GM19025 (cell line): ENCODE results near the gene RGS5.

Experiments used
- ATAC-seq: cut with Tn5 transposase; IDR thresholded peaks from one replicate; pipeline ENCODE4 v1.9.1; 2021; ENCODE audit warnings: mild to moderate bottlenecking, low read depth, moderate library complexity; ENCODE audit not compliant: unreplicated experiment

Gene RGS5

DNA sequence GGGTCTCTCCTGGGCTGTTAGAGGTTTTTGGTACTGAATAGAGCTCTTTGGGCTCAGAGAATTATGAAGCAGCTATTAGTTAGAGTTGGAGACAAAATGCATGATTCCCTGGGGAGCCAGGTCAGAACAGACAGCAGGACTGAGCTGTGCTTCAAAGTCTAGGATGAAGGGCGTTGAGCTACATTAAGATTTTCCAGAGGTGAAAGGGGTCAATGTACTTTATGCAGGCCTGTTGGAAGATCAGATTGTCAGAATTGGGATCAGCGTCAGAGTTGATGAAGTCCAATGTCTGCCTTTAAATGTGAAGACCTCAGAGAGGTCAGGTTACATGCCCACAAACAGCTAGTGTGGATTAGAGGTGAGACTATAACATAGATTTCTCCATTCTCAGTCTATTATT is 53.8 kb downstream of the RGS5 start:
- no peak for ATAC-seq

DNA sequence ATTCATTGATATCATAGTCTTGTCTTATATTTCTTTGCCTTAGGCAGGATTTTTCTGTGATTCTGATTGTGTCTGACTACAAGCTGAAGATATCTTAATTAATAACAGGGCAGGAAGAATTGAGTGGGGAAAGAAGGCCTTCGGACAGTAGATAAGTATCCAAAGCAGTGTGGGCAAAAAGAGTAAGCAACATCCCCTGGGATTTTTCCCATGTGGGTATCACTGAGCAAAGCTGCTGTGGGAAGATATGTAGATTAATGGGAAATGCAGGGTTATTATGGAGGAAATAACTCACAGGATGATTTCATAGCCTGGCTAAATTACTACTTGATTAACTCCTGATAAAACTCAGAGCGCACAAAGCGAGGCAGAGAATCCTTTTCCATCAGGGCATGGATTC is 55.7 kb downstream of the RGS5 start:
- no peak for ATAC-seq

DNA sequence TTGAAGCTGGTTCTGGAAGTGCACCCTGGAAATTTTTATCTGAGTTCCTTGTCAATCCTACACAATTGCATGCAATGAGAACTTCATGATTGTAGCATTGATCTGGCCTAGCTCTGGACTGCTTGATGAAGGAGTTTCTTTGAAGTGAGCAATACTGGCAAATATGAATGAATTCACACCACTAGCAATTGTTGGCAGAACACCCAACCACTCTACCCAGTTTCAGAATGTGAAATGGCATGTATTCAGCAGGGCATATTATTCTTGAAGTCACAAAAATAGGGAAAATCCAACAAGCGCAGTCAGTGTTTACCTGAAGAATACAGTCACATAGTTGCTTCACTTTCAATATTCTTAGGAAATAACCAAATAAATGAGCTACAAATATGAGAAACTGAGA is 57.3 kb downstream of the RGS5 start:
- ATAC-seq = no peak

DNA sequence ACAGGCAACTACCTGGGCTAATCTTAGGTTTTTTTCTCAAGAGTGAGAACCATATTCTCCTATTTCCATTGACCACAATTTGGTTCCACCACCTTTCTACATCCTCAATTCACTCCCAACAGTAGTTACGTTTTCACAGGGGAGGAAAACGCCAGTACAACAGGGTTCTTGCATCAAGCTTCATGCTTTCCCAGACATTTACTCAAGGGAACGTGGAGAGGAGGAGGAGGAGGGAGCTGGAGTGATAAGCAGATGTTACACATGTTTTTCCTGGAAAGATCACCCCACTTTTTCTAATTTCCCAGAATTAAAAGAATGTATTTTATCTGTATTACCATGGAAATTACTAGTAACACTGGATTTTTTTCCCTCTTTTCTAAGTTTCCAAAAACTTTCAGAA is 58.3 kb downstream of the RGS5 start:
- ATAC-seq = no peak

DNA sequence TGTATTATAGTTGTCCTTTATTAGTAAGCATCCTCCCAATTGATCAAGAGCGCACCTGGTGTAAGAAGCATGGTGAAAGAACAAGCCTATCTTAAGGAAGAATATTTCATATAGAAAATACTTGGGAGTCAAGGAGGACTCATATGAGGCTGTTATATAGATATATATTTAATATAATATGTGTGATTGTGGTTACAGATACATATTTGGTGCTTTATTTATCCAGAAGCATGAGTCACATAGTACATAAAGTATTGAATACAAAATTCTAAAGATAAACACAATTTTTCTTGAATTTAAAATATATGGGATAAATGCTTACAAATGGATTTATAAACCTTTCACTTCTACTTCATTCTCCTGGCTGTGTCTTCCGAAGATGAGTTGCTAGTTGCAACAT is 60.6 kb downstream of the RGS5 start:
- no peak for ATAC-seq

DNA sequence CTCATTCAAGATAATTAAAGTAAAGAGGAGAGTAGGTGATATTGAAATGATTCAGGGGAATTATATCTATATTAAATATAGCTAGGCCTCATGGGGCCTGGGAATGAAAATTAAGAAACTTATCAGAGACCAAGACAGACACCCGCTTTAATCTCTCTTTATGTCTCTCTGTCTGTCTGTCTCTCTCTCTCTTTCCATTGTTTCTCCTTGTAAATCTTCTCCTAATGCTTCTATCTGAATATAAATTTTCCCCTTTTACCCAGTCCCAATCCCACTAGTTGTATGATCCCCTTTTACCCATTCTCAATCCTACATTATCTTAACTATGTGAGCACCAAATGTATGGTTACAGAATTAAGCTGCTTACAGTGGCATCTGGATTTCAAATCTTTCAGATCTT is 61.2 kb downstream of the RGS5 start:
- no peak for ATAC-seq

DNA sequence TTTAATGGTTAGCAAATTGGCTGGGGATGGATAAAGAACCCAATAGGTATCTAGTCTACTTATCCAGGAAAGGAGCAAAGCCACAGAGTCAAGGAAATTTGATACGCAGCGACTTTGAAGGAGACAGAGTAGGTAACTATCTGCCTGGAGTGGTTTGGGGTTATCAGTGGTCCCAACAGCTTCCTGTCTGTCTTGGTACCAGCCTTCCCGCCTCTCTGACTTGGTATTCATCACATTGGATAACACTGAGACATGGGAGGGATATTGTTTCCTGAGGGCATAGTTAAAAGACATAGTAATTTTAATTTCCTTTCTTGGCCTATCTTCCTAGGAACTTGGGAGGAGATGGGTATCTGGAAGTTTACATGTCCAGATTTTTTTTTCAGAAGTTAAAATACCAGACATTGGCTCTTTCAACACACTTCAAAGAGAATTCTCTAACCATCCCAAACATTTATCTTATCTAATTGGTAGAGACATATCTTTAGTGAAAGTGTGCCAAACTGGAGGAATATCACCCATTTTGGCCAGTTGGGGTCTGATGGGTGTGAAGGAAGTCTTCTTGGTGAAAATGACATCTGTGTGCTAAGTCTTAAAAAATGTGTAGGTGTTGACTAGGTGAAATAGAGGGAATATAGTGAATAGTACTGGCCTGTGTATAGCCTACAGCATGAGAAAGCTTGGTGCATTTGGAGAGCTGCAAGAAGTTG is 65.0 kb downstream of the RGS5 start:
- ATAC-seq = no peak

DNA sequence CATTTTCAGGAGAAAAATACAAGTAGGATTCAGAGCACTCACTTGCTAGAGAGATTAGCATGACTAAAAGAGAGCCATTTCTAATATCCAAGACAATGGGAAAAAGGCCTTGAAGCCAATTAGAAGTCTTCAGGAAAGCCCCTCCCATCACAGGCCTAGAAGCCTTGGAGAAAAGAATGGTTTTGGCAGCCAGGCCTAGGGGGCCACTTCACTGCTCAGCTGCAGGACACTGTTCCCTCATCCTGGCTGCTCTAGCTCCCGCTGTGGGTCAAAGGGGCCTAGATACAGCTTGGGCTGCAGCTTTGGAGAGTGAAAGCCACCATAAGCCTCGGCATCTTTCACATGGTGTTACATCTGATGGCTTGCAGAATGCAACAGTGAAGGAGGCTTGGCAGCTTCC is 70.7 kb downstream of the RGS5 start:
- no peak for ATAC-seq

DNA sequence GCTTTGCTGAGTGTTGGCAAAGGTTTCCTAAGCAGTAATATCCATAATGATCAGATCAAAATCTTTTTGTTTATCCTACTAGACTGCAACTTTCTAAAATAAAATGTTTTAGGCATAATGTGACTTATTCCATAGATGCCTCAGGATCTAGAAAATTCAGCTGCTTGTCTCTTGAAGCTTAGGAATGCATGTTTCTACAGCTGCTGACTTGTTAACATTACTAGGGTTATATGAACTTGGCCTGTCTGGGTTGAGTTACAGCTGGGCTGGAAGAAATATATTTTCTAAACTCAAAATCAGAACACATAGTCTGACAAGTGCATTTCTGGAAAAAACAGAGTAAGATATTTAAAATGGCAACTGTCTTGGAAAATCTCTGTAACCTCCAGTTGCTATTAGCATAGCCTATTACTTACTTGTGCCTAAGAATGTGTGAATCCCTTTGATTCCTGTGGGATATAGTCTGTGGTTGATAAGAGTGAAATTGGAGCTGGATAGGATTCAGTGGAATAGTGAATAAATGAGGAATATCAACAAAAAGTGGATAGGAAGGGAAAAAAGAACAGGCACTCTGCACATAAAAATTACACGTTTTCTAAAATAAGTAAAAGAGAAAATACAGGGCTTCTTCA is 72.4 kb downstream of the RGS5 start:
- no peak for ATAC-seq

DNA sequence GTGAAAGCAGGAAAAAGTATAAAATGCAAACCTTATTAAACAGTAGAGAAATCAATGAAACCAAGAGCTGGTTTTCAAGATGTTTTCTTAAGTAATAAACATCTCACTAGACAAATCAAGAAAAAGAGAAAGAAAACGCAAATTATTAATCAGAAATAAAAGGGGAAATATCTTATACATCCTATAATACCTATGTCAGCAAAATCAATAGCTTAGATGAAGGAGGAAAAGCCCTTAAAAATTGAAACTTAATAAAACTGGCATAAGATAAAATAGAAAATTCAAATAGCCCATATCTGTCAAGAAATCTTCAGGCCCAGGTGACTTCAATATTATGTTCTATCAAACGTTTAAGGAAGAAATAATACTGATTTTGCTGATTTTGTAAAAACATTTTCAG is 74.4 kb downstream of the RGS5 start:
- no peak for ATAC-seq

DNA sequence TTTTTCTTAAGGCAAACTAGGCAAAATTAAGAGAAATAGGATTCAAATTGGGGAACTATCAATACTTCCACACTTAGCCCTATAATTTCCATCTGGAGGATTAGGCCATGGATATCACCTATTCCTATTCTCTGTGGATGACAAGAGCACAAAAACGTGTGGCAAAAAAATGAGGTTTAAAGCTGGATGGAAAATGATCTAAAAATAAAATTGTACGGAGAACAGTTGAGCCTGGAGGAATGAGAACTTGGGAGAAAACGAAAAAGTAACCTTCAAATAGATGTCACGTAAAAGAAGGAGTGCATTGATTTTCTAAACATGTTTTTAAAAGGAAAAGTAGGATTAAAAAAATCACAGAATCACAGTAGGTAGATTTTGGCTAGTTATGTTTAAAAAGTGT is 77.9 kb downstream of the RGS5 start:
- no peak for ATAC-seq

DNA sequence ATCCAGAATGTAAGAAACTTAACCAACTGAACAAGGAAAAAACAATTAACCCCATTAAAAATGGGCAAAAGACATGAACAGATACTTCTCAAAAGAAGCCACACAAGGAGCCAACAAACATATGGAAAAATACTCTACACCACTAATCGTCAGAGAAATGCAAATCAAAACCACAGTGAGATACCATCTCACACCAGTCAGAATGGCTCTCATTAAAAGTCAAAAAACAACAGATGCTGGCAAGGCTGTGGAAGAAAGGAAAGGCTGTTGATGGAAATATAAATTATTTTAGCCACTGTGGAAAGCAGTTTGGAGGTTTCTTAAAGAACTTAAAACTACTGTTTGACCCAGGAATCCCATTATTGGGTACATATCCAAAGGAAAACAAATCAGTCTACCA is 82.3 kb downstream of the RGS5 start:
- ATAC-seq = no peak

DNA sequence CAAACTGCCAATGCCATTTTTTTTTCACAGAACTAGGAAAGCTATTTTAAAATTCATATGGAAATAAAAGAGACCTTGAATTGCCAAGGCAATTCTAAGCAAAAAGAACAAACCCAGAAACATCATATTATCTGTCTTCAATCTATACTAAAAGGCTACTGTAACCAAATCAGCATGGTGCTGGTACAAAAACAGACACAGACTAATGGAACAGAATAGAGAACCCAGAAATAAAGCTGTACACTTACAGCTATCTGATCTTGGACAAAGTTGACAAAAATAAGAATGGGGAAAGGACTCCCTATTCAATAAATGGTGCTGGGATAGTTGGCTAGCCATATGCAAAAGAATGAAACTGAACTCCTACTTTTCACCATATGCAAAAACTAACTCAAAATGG is 83.0 kb downstream of the RGS5 start:
- ATAC-seq = no peak

DNA sequence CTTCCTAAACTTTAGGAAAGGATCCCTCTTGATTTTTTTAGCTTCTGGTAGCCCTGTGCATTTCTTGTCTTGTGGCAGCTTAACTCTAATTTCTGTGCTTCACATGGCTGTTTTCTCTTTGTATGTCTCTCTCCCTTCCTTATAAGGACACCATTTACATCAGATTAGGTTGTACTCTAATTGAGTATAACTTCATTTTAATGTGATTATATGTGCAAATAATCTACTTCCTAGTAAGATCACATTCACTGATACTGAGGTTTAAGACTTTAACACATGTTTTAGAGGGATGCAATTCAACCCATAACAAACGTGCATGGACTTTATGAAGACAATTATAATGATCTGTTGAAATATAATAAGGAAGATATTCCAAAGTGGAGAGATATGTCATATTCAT is 86.8 kb downstream of the RGS5 start:
- no peak for ATAC-seq

DNA sequence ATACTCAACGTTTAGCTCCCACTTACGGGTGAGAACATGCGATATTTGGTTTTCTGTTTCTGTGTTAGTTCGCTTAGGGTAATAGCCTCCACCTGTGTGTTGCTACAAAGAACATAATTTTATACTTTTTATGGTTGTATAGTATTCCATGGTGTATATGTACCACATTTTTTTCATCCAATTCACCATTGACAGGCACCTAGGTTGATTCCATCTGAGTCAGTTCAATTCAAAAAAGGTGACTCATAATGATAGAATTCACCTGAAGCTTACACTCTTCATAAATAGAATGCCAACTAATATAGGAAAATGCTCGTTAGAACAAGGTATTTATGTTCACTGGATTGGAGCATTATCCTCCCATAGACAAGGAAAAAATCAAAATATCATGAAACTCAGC is 95.1 kb downstream of the RGS5 start:
- no peak for ATAC-seq

DNA sequence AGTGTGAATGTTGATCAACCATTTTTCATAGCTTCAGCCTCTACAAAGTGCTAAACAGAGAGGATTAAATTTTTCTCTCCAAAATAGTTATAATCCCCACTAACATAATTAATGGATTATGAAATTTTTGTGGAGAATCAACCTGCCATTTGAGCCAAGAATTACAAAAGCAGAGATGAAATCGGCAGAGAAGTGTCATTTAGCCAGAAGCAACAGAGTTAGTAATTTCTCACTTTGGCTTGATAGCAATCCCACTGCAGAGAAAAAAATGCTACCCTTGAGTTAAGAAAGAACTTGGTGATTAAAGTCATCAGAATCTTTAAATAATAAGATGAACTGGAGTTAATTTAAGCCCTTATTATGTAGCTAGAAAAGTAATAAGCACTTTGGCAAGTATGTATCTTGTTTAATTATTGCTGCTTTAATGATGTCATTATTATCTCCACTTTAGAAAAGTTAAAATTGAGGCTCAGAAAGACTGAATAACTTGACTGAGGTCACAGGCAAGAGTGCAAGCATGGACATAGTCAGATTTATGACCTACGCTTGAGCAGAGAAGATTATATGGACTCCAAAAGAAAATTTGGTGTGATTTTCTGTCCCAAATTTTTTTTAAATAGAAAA is 96.2 kb downstream of the RGS5 start:
- ATAC-seq = no peak

DNA sequence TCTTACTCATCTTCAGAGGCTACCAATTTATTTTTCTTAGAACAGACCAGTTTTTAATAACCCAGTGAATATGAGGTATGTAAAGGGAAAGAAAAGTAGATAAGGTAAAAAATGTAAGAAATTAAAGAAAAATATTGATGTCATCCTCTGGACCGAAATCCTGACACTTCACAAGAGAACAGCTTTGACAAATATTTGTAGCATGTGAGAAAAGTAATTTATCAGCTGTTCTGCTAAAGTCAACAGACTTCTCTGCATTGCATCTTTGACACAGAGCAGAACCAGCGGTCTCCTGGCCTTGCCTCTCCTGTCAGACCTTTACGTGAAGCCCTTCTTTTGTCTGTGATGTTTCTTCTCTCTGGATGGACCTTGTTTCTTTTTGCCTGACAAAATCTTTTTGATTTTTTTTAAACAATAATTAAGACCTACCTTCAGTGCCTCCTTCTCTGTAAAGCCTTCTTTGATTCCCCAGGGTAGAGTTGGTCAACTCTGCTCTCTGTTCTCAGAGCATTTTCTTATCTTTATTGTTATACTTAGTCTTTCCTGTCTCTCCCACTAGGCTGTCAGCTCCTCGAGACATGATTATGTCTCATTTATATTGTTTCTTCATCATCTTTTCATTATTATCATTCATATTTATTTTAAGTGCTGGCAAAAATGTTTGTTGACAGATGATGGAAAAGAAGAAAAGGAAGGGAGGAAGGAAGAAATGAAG is 98.2 kb downstream of the RGS5 start:
- ATAC-seq = no peak

DNA sequence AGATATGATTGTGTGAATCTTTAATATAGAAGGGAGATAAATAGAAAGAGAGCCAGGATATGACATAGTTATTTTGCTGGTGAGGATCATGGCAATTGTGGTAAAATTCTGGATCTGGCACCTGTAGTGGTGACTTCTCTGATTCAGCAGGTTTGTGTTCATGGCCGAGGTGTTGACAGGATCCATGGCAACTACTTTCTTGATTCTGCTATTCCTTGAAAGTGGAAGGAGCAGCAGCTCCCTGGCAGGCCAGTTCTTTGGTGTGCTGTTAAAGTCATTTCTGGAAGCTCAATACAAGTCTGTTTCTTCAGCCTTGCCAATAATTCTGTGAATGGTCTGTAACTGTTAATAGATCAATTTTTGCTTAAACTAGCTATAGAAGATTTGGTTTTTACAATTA is 100.1 kb downstream of the RGS5 start:
- ATAC-seq = no peak

DNA sequence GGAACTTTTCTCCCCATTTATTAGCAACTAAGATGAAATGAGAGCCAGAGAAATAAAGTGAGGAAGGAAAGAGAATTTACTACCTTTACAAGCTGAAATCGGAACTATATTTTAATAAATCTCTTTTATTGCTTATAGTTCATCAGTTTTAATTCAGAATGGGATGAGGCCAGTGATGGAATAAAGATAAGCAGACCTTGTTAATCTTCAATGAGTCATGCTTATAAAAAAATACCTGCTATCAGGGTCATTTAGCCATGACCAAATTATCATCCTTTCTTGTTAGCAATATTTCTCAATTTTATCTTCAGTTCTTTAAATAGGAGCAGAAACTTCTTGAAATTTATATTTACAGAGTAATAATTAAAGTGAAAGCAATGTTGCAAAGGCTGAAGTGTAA is 107.5 kb downstream of the RGS5 start:
- ATAC-seq = no peak

DNA sequence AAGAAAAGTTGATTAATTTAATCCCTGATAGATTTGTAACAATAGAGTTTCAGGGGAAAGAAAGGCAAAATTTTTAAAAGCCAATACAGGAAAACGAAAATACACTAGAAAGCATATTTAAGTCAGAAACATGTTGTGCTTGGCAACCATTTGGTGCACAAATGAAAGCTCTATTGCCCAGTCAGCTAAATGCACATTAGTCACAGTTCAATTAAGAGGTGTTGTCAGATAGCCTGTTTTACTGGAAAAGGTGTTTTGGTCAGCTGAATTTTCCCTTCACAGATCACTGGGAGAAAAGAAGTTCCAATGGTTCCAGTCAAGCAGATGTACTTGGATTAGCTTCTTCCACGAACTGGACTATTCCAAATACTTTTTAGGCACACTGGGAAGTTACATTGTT is 108.1 kb downstream of the RGS5 start:
- no peak for ATAC-seq

DNA sequence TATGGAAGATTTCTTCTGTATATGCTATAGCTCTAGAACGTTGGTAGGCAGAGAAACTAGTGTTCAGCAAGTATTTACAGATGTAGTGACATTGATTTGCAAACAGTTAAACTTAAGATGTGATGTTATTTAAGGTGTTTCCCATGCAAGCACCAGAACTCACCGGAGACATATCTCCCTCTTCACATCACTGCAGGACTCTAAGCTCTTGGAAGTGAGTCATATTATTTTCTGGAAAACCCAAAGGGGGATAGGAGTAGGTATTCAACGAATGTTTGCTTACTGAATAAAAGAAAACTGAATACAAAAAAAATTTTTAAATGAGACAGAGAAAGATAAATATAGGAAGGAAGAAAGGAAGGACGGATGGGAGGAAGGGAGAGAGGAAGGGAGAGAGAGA is 108.5 kb downstream of the RGS5 start:
- ATAC-seq = no peak

DNA sequence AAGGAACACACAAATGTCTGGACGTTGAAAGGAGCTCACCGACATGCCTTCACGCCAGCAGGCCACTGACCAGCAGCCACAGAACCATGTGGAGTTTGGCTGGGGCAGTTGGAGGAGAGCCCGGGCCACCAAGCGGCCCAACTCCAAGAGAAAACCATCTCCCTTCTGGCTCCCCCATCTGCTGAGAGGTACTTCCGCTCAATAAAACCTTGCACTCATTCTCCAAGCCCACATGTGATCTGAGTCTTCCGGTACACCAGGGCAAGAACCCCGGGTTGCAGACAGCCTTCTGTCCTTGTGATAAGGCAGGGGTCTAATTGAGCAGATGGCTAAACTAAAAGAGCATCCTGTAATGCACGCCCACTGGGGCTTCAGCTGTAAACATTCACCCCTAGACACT is 109.1 kb downstream of the RGS5 start:
- no peak for ATAC-seq
